ENCODE results near the gene PTPRN. TPM values are rescaled to one million over a fixed set of nuclear protein-coding genes. Genes with fewer than 3 reads are reported as not detected.
"Not testable (repeated sequence)": the region's sequence is repeated elsewhere in the genome, so short reads cannot be mapped to it uniquely, and the experiment has no call there.

Gene PTPRN
- polyA plus RNA-seq, 1 donor (not counting 4 experiments of a cell fraction or from before 2014, with no cell fraction given) = not detected

GRCh38 chr2:219323434-219323833 is 14.2 kb upstream of the PTPRN start:
- no peak for TF ChIP-seq EZH2 (IDR thresholded peaks at IDR 0.05; ENCODE audit: low read length)
- TF ChIP-seq CTCF (optimal IDR thresholded peaks at IDR 0.05 in 1 of 3, IDR thresholded peaks at IDR 0.05 in 1 of 3, conservative IDR thresholded peaks at IDR 0.05 in 1 of 3; ENCODE audit: extremely low read depth in 1 of 3, insufficient read depth in 2 of 3, low read length in 3 of 3) = no peak
- no peak overlapping the region for H3K4me2 ChIP-seq (ENCODE audit: control insufficient read depth, extremely low read depth, insufficient read depth, low read depth, low read length)
- H3K27ac ChIP-seq (ENCODE audit: control insufficient read depth, insufficient read depth, low read length) = no peak overlapping the region
- no peak overlapping the region for H3K9ac ChIP-seq (ENCODE audit: control insufficient read depth, extremely low read depth, insufficient read depth, low read length)
- H3K4me3 ChIP-seq (ENCODE audit: control insufficient read depth in 2 of 3, extremely low read depth in 1 of 3, insufficient read depth in 2 of 3, low read depth in 1 of 3, low read length in 3 of 3) = no peak overlapping the region
- H3K36me3 ChIP-seq (ENCODE audit: control insufficient read depth in 2 of 2, extremely low read depth in 1 of 2, insufficient read depth in 2 of 2, low read length in 2 of 2) = no peaks in the 10 kb centered on the region
- H3K27me3 ChIP-seq (ENCODE audit: control insufficient read depth, extremely low read depth, insufficient read depth, low read length) = peaks cover 9% of the 10 kb centered on the region
- no peaks in the 10 kb centered on the region for H4K20me1 ChIP-seq (ENCODE audit: control insufficient read depth, extremely low read depth, insufficient read depth, low read length)
- no peaks in the 10 kb centered on the region for H3K9me1 ChIP-seq (ENCODE audit: control insufficient read depth, extremely low read depth, insufficient read depth, low read length)
- H2AFZ ChIP-seq (ENCODE audit: control insufficient read depth, low read length) = no peak overlapping the region
- dilution Hi-C loops (cut with MboI; ENCODE audit: extremely low pct_ligation_motif_present, low sequenced_read_pairs) = no loop called here
- no peaks in the 10 kb centered on the region for H3K9me3 ChIP-seq (ENCODE audit: control insufficient read depth, low read depth, low read length)
- no peaks in the 10 kb centered on the region for H3K79me2 ChIP-seq (ENCODE audit: control insufficient read depth, insufficient read depth, low read length)
- no peaks in the 10 kb centered on the region for H3K4me1 ChIP-seq (ENCODE audit: control insufficient read depth, extremely low read depth, insufficient read depth, low read length)
- no peak for DNase-seq (ENCODE audit: low read depth, low spot score)
- no peak for FAIRE-seq

- Histone ChIP-seq H3K4me2 (ENCODE audit: control insufficient read depth, extremely low read depth, insufficient read depth, low read depth, low read length) (no peak overlapping the region), H3K27ac (ENCODE audit: control insufficient read depth, insufficient read depth, low read length) (no peak overlapping the region), H3K9me1 (ENCODE audit: control insufficient read depth, extremely low read depth, insufficient read depth, low read length) (no peaks in the 10 kb centered on the region), H3K36me3 (ENCODE audit: control insufficient read depth in 2 of 2, extremely low read depth in 1 of 2, insufficient read depth in 2 of 2, low read length in 2 of 2) (no peaks in the 10 kb centered on the region), H3K9ac (ENCODE audit: control insufficient read depth, extremely low read depth, insufficient read depth, low read length) (no peak overlapping the region), H4K20me1 (ENCODE audit: control insufficient read depth, extremely low read depth, insufficient read depth, low read length) (no peaks in the 10 kb centered on the region), H2AFZ (ENCODE audit: control insufficient read depth, low read length) (no peak overlapping the region), H3K27me3 (ENCODE audit: control insufficient read depth, extremely low read depth, insufficient read depth, low read length) (peaks cover under 1% of the 10 kb centered on the region), H3K4me3 (ENCODE audit: control insufficient read depth in 2 of 3, extremely low read depth in 1 of 3, insufficient read depth in 2 of 3, low read depth in 1 of 3, low read length in 3 of 3) (no peak overlapping the region), H3K4me1 (ENCODE audit: control insufficient read depth, extremely low read depth, insufficient read depth, low read length) (no peaks in the 10 kb centered on the region), H3K9me3 (ENCODE audit: control insufficient read depth, low read depth, low read length) (no peaks in the 10 kb centered on the region), H3K79me2 (ENCODE audit: control insufficient read depth, insufficient read depth, low read length) (no peaks in the 10 kb centered on the region)
- TF ChIP-seq CTCF (optimal IDR thresholded peaks at IDR 0.05 in 1 of 3, IDR thresholded peaks at IDR 0.05 in 1 of 3, conservative IDR thresholded peaks at IDR 0.05 in 1 of 3; ENCODE audit: extremely low read depth in 1 of 3, insufficient read depth in 2 of 3, low read length in 3 of 3) (no peak), EZH2 (IDR thresholded peaks at IDR 0.05; ENCODE audit: low read length) (no peak)
- FAIRE-seq (no peak), DNase-seq (ENCODE audit: low read depth, low spot score) (no peak)
- dilution Hi-C loops (cut with MboI; ENCODE audit: extremely low pct_ligation_motif_present, low sequenced_read_pairs) = no loop called here
These were observed 5.7 kb upstream of the PTPRN start for GRCh38 chr2:219314804-219315468.

GRCh38 chr2:219312683-219313263 is 3.6 kb upstream of the PTPRN start:
- H3K27ac ChIP-seq (ENCODE audit: control insufficient read depth, insufficient read depth, low read length); H3K4me3 ChIP-seq (ENCODE audit: control insufficient read depth in 2 of 3, extremely low read depth in 1 of 3, insufficient read depth in 2 of 3, low read depth in 1 of 3, low read length in 3 of 3); H3K9me1 ChIP-seq (ENCODE audit: control insufficient read depth, extremely low read depth, insufficient read depth, low read length); dilution Hi-C loops (cut with MboI; ENCODE audit: extremely low pct_ligation_motif_present, low sequenced_read_pairs); FAIRE-seq; H3K9me3 ChIP-seq (ENCODE audit: control insufficient read depth, low read depth, low read length); H3K4me2 ChIP-seq (ENCODE audit: control insufficient read depth, extremely low read depth, insufficient read depth, low read depth, low read length); H3K79me2 ChIP-seq (ENCODE audit: control insufficient read depth, insufficient read depth, low read length); H3K4me1 ChIP-seq (ENCODE audit: control insufficient read depth, extremely low read depth, insufficient read depth, low read length); H2AFZ ChIP-seq (ENCODE audit: control insufficient read depth, low read length); H3K9ac ChIP-seq (ENCODE audit: control insufficient read depth, extremely low read depth, insufficient read depth, low read length); H3K36me3 ChIP-seq (ENCODE audit: control insufficient read depth in 2 of 2, extremely low read depth in 1 of 2, insufficient read depth in 2 of 2, low read length in 2 of 2); DNase-seq (ENCODE audit: low read depth, low spot score); H4K20me1 ChIP-seq (ENCODE audit: control insufficient read depth, extremely low read depth, insufficient read depth, low read length): not testable (repeated sequence)
- peaks cover 16% of the 10 kb centered on the region for H3K27me3 ChIP-seq (ENCODE audit: control insufficient read depth, extremely low read depth, insufficient read depth, low read length)

Measured in keratinocyte (primary cell).